H1 (cell line): ENCODE data around the gene KIF23. TPM values are rescaled to one million over a fixed set of nuclear protein-coding genes. Genes with fewer than 3 reads are reported as not detected.

Source experiments
- CTCF ChIA-PET: fragments of 300-600 bp; sonication (Branson Sonifier 250); formaldehyde crosslinking; loops from one replicate; lab custom pipeline; 2021; ENCODE audit not compliant: partially characterized antibody; lab: Charles Lee
- POLR2A ChIA-PET: fragments of 300-600 bp; sonication (Branson Sonifier 250); formaldehyde crosslinking; loops from one replicate; lab custom pipeline; 2021; ENCODE audit warnings: inconsistent platforms; ENCODE audit not compliant: partially characterized antibody; lab: Charles Lee
- DNase-seq, 2 experiments: peaks; one replicate each; pipeline versions ENCODE4 v3.0.0 to v3.0.0-alpha.2; 2010 to 2022; ENCODE audit warnings: low spot score in 2 of 2, low read depth in 1 of 2, mixed read lengths in 1 of 2
- FAIRE-seq: peaks from 2 replicates; lab custom pipeline; 2011; peaks lifted over from hg19 to GRCh38; lab: Jason Lieb, UNC
- H2AFZ ChIP-seq: 2 replicates; pipeline ENCODE4 v1.8.1; 2012; ENCODE audit warnings: low read length, inconsistent platforms
- H2AK5ac ChIP-seq: 2 replicates; pipeline ENCODE4 v1.6.1; 2013; ENCODE audit warnings: low read depth, low read length
- H2BK120ac ChIP-seq: replicated peaks from 2 replicates; pipeline ENCODE3; 2013; ENCODE audit warnings: low read depth, low read length, inconsistent platforms
- H2BK12ac ChIP-seq: 2 replicates; pipeline ENCODE4 v1.6.1; 2013; ENCODE audit warnings: low read depth, low read length
- H2BK15ac ChIP-seq: 2 replicates; pipeline ENCODE4 v1.6.1; 2013; ENCODE audit warnings: low read length
- H2BK20ac ChIP-seq: 2 replicates; pipeline ENCODE4 v1.6.1; 2013; ENCODE audit warnings: low read length
- H2BK5ac ChIP-seq: 2 replicates; pipeline ENCODE4 v1.6.1; 2013; ENCODE audit warnings: low read depth, low read length
- H3K14ac ChIP-seq: 2 replicates; pipeline ENCODE4 v1.6.1; 2013; ENCODE audit warnings: inconsistent platforms; ENCODE audit not compliant: insufficient read length
- H3K18ac ChIP-seq: 2 replicates; pipeline ENCODE4 v1.6.1; 2013; ENCODE audit warnings: low read length; ENCODE audit errors: extremely low read depth
- H3K23ac ChIP-seq: 2 replicates; pipeline ENCODE4 v1.6.1; 2013; ENCODE audit warnings: inconsistent platforms; ENCODE audit not compliant: insufficient read length
- H3K23me2 ChIP-seq: 2 replicates; pipeline ENCODE4 v1.6.1; 2013; ENCODE audit warnings: low read depth, low read length
- H3K27ac ChIP-seq: 2 replicates; pipeline ENCODE4 v1.6.1; 2011; ENCODE audit warnings: low read depth, low read length, inconsistent platforms
- H3K27me3 ChIP-seq, 4 experiments: replicated peaks in 1 of 4; 1 replicate in 1 of 4; 2 replicates in 3 of 4; pipeline versions ENCODE4 v1.6.1 to v1.8.1; 2011 to 2013; ENCODE audit warnings: low read length in 3 of 4, mild to moderate bottlenecking in 3 of 4, inconsistent platforms in 2 of 4, mixed read lengths in 2 of 4, moderate library complexity in 1 of 4; ENCODE audit not compliant: control insufficient read depth in 3 of 4, insufficient read depth in 3 of 4; ENCODE audit errors: extremely low read depth in 1 of 4
- H3K36me3 ChIP-seq, 4 experiments: 2 replicates each; pipeline versions ENCODE4 v1.6.1 to v1.8.1; 2011 to 2013; ENCODE audit warnings: mild to moderate bottlenecking in 4 of 4, low read length in 3 of 4, moderate library complexity in 2 of 4, control low read depth in 1 of 4, inconsistent platforms in 1 of 4; ENCODE audit not compliant: insufficient read depth in 4 of 4, control insufficient read depth in 2 of 4
- H3K4ac ChIP-seq: replicated peaks from 2 replicates; pipeline ENCODE3; 2013; ENCODE audit warnings: low read length, low read depth, mixed read lengths, inconsistent platforms; ENCODE audit not compliant: insufficient read length
- H3K4me1 ChIP-seq, 4 experiments: replicated peaks in 1 of 4; 1 replicate in 1 of 4; 2 replicates in 3 of 4; pipeline versions ENCODE4 v1.6.1 to v1.8.1; 2011 to 2013; ENCODE audit warnings: low read length in 3 of 4, inconsistent platforms in 2 of 4, mixed read lengths in 1 of 4; ENCODE audit not compliant: insufficient read depth in 4 of 4, control insufficient read depth in 3 of 4
- H3K4me2 ChIP-seq, 2 experiments: 2 replicates each; pipeline versions ENCODE4 v1.6.1 to v1.8.1; 2011 to 2013; ENCODE audit warnings: low read depth in 2 of 2, low read length in 2 of 2, control low read depth in 1 of 2, inconsistent platforms in 1 of 2, mild to moderate bottlenecking in 1 of 2; ENCODE audit not compliant: insufficient read depth in 1 of 2
- H3K4me3 ChIP-seq, 4 experiments: fragments of 200-600, 300-600 bp in 1 of 4; sonication (generic), shearing (Covaris generic), sonication (Bioruptor Twin) in 1 of 4; 2 replicates each; pipeline versions ENCODE4 v1.5.1 to v1.8.1; 2011 to 2016; ENCODE audit warnings: low read length in 4 of 4, low read depth in 3 of 4, control low read depth in 2 of 4, inconsistent platforms in 2 of 4, mild to moderate bottlenecking in 2 of 4, mixed read lengths in 1 of 4, moderate library complexity in 1 of 4; ENCODE audit not compliant: insufficient read depth in 2 of 4; ENCODE audit errors: extremely low read depth in 1 of 4
- H3K56ac ChIP-seq: replicated peaks from 2 replicates; pipeline ENCODE3; 2013; ENCODE audit warnings: low read depth, mild to moderate bottlenecking, mixed read lengths, low read length, inconsistent platforms; ENCODE audit not compliant: insufficient read length
- H3K79me1 ChIP-seq: 2 replicates; pipeline ENCODE4 v1.6.1; 2013; ENCODE audit warnings: low read depth, low read length, control low read depth
- H3K79me2 ChIP-seq, 2 experiments: 2 replicates each; pipeline versions ENCODE4 v1.6.1 to v1.8.1; 2012 to 2013; ENCODE audit warnings: low read length in 2 of 2, mild to moderate bottlenecking in 2 of 2, inconsistent platforms in 1 of 2; ENCODE audit not compliant: insufficient read depth in 2 of 2, control insufficient read depth in 1 of 2
- H3K9ac ChIP-seq, 4 experiments: replicated peaks in 1 of 4; 1 replicate in 1 of 4; 2 replicates in 3 of 4; pipeline versions ENCODE4 v1.6.1 to v1.8.1; 2011 to 2013; ENCODE audit warnings: low read depth in 3 of 4, low read length in 3 of 4, control low read depth in 2 of 4, mild to moderate bottlenecking in 2 of 4, moderate library complexity in 2 of 4, inconsistent platforms in 1 of 4; ENCODE audit errors: extremely low read depth in 1 of 4
- H3K9me3 ChIP-seq, 2 experiments: 2 replicates each; pipeline versions ENCODE4 v1.6.1 to v1.8.1; 2012 to 2013; ENCODE audit warnings: mild to moderate bottlenecking in 2 of 2, moderate library complexity in 2 of 2, control low read depth in 1 of 2, inconsistent platforms in 1 of 2, low read depth in 1 of 2, low read length in 1 of 2, mixed read lengths in 1 of 2; ENCODE audit not compliant: insufficient read depth in 2 of 2
- H4K20me1 ChIP-seq, 2 experiments: replicated peaks in 1 of 2; 2 replicates each; pipeline versions ENCODE3 to v1.8.1; 2011 to 2013; ENCODE audit warnings: inconsistent platforms in 2 of 2, low read length in 2 of 2, mild to moderate bottlenecking in 1 of 2; ENCODE audit not compliant: insufficient read depth in 2 of 2, control insufficient read depth in 1 of 2
- H4K5ac ChIP-seq: 2 replicates; pipeline ENCODE4 v1.6.1; 2013; ENCODE audit warnings: low read length, low read depth, mixed read lengths, inconsistent platforms; ENCODE audit not compliant: insufficient read length
- H4K8ac ChIP-seq: 2 replicates; pipeline ENCODE4 v1.8.0; 2013; ENCODE audit warnings: mild to moderate bottlenecking, moderate library complexity, low read length, inconsistent platforms; ENCODE audit not compliant: insufficient read depth; ENCODE audit errors: extremely low read depth
- H4K91ac ChIP-seq: replicated peaks from 2 replicates; pipeline ENCODE3; 2013; ENCODE audit warnings: low read length, mixed read lengths, inconsistent platforms; ENCODE audit not compliant: insufficient read length
- BCL11A ChIP-seq, 2 experiments: IDR thresholded peaks; one replicate each; pipeline ENCODE4 v1.6.1; 2011; ENCODE audit warnings: low read depth in 2 of 2, low read length in 2 of 2, mild to moderate bottlenecking in 2 of 2
- BRCA1 ChIP-seq: IDR thresholded peaks from 2 replicates; pipeline ENCODE4 v1.6.1; 2012; ENCODE audit warnings: low read depth, low read length, improper control_type of control experiment
- GTF2F1 ChIP-seq: IDR thresholded peaks from 2 replicates; pipeline ENCODE4 v1.6.1; 2012; ENCODE audit warnings: low read depth, low read length, improper control_type of control experiment, borderline replicate concordance
- KDM4A ChIP-seq: IDR thresholded peaks from one replicate; pipeline ENCODE4 v1.7.1; 2012; ENCODE audit warnings: low read depth, mild to moderate bottlenecking, moderate library complexity, low read length, inconsistent platforms; ENCODE audit not compliant: severe bottlenecking
- KDM5A ChIP-seq: fragments of 200-600 bp; IDR thresholded peaks from 2 replicates; pipeline ENCODE4 v1.7.1; 2012; ENCODE audit warnings: mild to moderate bottlenecking, low read length, inconsistent platforms, mixed read lengths
- NRF1 ChIP-seq: IDR thresholded peaks from 2 replicates; pipeline ENCODE4 v1.6.1; 2011; ENCODE audit warnings: mild to moderate bottlenecking, low read depth, low read length, improper control_type of control experiment
- POLR2A ChIP-seq, 2 experiments: IDR thresholded peaks; 1 replicate in 1 of 2; 2 replicates in 1 of 2; pipeline ENCODE4 v1.6.1; 2011; ENCODE audit warnings: low read depth in 2 of 2, low read length in 2 of 2, mild to moderate bottlenecking in 2 of 2; ENCODE audit errors: control extremely low read depth in 1 of 2
- POU5F1 ChIP-seq: IDR thresholded peaks from 2 replicates; pipeline ENCODE4 v1.6.1; 2011; ENCODE audit warnings: low read depth, mild to moderate bottlenecking, low read length, moderate library complexity
- SP1 ChIP-seq: IDR thresholded peaks from 2 replicates; pipeline ENCODE4 v1.6.1; 2011; ENCODE audit warnings: low read depth, low read length
- SP2 ChIP-seq: IDR thresholded peaks from 2 replicates; pipeline ENCODE4 v1.6.1; 2012; ENCODE audit warnings: mild to moderate bottlenecking, low read length, inconsistent platforms
- TAF7 ChIP-seq: optimal IDR thresholded peaks from 2 replicates; pipeline ENCODE3; 2011; ENCODE audit warnings: low read depth, mild to moderate bottlenecking, inconsistent platforms, low read length, moderate library complexity, borderline replicate concordance
- WGBS, 2 experiments: shearing (Covaris generic) in 1 of 2; methylation state at CpG; one replicate each; pipeline versions ENCODE4 v1.1.6 to v1.1.7; 2013 to 2015; ENCODE audit warnings: low lambda C conversion rate in 2 of 2, mixed read lengths in 2 of 2, inconsistent platforms in 1 of 2, low coverage in 1 of 2, missing lambda C conversion rate in 1 of 2; ENCODE audit not compliant: insufficient replicate concordance in 2 of 2, insufficient coverage in 1 of 2, insufficient read length in 1 of 2; ENCODE audit errors: extremely low coverage in 1 of 2, missing lambda C conversion rate in 1 of 2; 5-methylcytosine and 5-hydroxymethylcytosine counted together
- polyA plus RNA-seq, 7 experiments: library from polyadenylated mRNA; depleted of rRNA in 3 of 7; stranded (reverse) in 5 of 7; unstranded in 2 of 7; fragments of >200 nt in 5 of 7; fragments of 200-250 nt in 2 of 7; gene quantifications; 1 replicate in 5 of 7; 2 replicates in 1 of 7; 4 replicates in 1 of 7; pipeline versions ENCODE4 v1.2.1 to v1.2.3, GENCODE V29; 2011 to 2013; ENCODE audit warnings: missing spikeins in 2 of 7, mixed read lengths in 2 of 7
- total RNA-seq: library from RNA; stranded (reverse); fragmentation: NEBNext Ultra II Directional; extraction: Animal tissue kit (Norgen Biotek cat#: 25700); gene quantifications from 2 replicates; pipeline ENCODE4 v1.2.1, GENCODE V29; 2021
- TF ChIP-seq, protein P1 (sequence below), 3 experiments: IDR thresholded peaks; 1 replicate in 2 of 3; 2 replicates in 1 of 3; pipeline versions ENCODE4 v1.5.1 to v1.6.1; 2011; ENCODE audit warnings: low read length in 3 of 3, mild to moderate bottlenecking in 3 of 3, inconsistent platforms in 2 of 3, low read depth in 1 of 3, moderate library complexity in 1 of 3; ENCODE audit not compliant: insufficient read depth in 1 of 3; ENCODE audit errors: control extremely low read depth in 1 of 3
- TF ChIP-seq, protein P2 (sequence below): IDR thresholded peaks from 2 replicates; pipeline ENCODE4 v1.6.1; 2012; ENCODE audit warnings: inconsistent platforms

The KIF23 gene
- total and polyA plus RNA-seq, 2 of the 8 experiments (the other 6 are each of a cell fraction or from before 2014, with no cell fraction given): 26.2 to 77.4 TPM

DNA sequence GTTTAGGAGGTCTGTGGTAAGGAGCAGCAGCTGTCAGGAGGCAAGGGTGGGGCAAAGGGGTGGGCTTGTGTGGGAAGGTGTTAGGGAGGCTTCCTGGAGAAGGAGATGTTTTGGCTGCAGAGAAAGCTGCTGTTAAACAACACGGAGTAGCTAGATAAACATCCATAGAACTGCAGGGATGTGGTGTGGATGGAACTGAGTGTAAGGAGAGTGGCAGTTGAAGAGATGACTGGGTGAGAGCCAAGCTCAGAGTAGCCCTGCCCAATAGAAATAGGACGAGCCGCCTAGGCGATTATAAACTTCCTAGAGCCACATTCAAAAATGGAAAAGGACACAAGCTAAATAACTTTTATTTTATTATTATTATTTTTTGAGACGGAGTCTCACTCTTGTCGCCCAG is 58.4 kb downstream of the KIF23 start:
- H3K4me2 ChIP-seq: no peak overlapping the region
- POLR2A ChIA-PET: interaction anchor here (13.9 kb wide), 1 partner anchor 19 kb away, joined by 207 read pairs; the partner anchor contains the start of gene RPLP1
- H3K23ac ChIP-seq: no peak overlapping the region
- no peak overlapping the region for H3K56ac ChIP-seq
- no peaks in the 10 kb centered on the region for H3K79me1 ChIP-seq
- CTCF ChIA-PET: interaction anchor here (0.5 to 7.0 kb wide), 4 partner anchors 7 to 482 kb away, joined by 3 to 70 read pairs (median 3); no protein-coding TSS in a partner anchor
- no peak overlapping the region for H4K91ac ChIP-seq
- H3K9ac ChIP-seq: no peak overlapping the region
- H3K4me3 ChIP-seq: no peak overlapping the region
- H3K4me1 ChIP-seq: no peaks in the 10 kb centered on the region
- no peak overlapping the region for H4K5ac ChIP-seq
- H3K14ac ChIP-seq: no peak overlapping the region
- H3K9me3 ChIP-seq: no peaks in the 10 kb centered on the region
- H2BK12ac ChIP-seq: no peak overlapping the region
- H2AK5ac ChIP-seq: no peak overlapping the region
- no peak for FAIRE-seq
- WGBS, 2 experiments: 84% methylated on average over 6 of the region's 6 CpGs; no CpG with 5 or more reads in 1 of the 2 experiments
- H3K27ac ChIP-seq: no peak overlapping the region
- H2BK120ac ChIP-seq: no peak overlapping the region
- H3K23me2 ChIP-seq: no peaks in the 10 kb centered on the region
- TF ChIP-seq NRF1 (no peak), BRCA1 (no peak), POU5F1 (no peak), GTF2F1 (no peak), BCL11A (IDR thresholded peaks at IDR 0.05; ENCODE audit: low read depth in 2 of 2, low read length in 2 of 2) (no peak), POLR2A (IDR thresholded peaks at IDR 0.05; ENCODE audit: control extremely low read depth in 1 of 2, low read depth in 2 of 2, low read length in 2 of 2) (no peak), TAF7 (no peak), KDM4A (no peak), SP2 (no peak), SP1 (no peak), KDM5A (no peak)
- TF ChIP-seq, protein P1, sequence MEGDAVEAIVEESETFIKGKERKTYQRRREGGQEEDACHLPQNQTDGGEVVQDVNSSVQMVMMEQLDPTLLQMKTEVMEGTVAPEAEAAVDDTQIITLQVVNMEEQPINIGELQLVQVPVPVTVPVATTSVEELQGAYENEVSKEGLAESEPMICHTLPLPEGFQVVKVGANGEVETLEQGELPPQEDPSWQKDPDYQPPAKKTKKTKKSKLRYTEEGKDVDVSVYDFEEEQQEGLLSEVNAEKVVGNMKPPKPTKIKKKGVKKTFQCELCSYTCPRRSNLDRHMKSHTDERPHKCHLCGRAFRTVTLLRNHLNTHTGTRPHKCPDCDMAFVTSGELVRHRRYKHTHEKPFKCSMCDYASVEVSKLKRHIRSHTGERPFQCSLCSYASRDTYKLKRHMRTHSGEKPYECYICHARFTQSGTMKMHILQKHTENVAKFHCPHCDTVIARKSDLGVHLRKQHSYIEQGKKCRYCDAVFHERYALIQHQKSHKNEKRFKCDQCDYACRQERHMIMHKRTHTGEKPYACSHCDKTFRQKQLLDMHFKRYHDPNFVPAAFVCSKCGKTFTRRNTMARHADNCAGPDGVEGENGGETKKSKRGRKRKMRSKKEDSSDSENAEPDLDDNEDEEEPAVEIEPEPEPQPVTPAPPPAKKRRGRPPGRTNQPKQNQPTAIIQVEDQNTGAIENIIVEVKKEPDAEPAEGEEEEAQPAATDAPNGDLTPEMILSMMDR (IDR thresholded peaks at IDR 0.05; ENCODE audit: control extremely low read depth in 1 of 3, insufficient read depth in 1 of 3, low read depth in 1 of 3, low read length in 3 of 3): no peak
- TF ChIP-seq, protein P2, sequence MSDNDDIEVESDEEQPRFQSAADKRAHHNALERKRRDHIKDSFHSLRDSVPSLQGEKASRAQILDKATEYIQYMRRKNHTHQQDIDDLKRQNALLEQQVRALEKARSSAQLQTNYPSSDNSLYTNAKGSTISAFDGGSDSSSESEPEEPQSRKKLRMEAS: no peak
- TF ChIP-seq, all 59 proteins: peak for 0
- Histone ChIP-seq H3K27me3 (no peaks in the 10 kb centered on the region), H3K79me2 (no peaks in the 10 kb centered on the region), H3K4ac (no peak overlapping the region), H3K36me3 (no peaks in the 10 kb centered on the region), H4K8ac (no peak overlapping the region), H2BK20ac (no peak overlapping the region), H4K20me1 (no peaks in the 10 kb centered on the region), H2BK15ac (no peak overlapping the region), H2BK5ac (no peak overlapping the region), H2AFZ (no peak overlapping the region), H3K18ac (no peak overlapping the region)
- no peak for DNase-seq
